AG08396 (cell line): ENCODE results near the gene PTPRO.

Experiments used
- DNase-seq: peaks from one replicate; pipeline ENCODE4 v3.0.0; 2012; ENCODE audit warnings: low spot score, mixed read lengths

The PTPRO gene

GRCh38 chr12:15322164-15323061, at the start of gene PTPRO:
Gene PTPRO (plus strand): TSS chr12:15322508.
- DNase-seq, result peak; percentile 31

- no peak for DNase-seq
Observed at GRCh38 chr12:15273896-15274295, 48.4 kb upstream of the PTPRO start.

- no peak for DNase-seq
Observed at GRCh38 chr12:15274561-15274967, 47.7 kb upstream of the PTPRO start.

- peak; percentile 43 for DNase-seq
Observed at GRCh38 chr12:15276088-15276698, 46.1 kb upstream of the PTPRO start.

- peak; percentile 20 for DNase-seq
Observed at GRCh38 chr12:15278816-15279658, 43.3 kb upstream of the PTPRO start.

GRCh38 chr12:15280930-15281329, 41.4 kb upstream of the PTPRO start:
- no peak for DNase-seq

- no peak for DNase-seq
Observed at GRCh38 chr12:15289192-15289591, 33.1 kb upstream of the PTPRO start.

- DNase-seq, result no peak
Observed at GRCh38 chr12:15293731-15294130, 28.6 kb upstream of the PTPRO start.

GRCh38 chr12:15299947-15300346, 22.4 kb upstream of the PTPRO start:
- no peak for DNase-seq

GRCh38 chr12:15304296-15304695, 18.0 kb upstream of the PTPRO start:
- DNase-seq, result no peak

GRCh38 chr12:15306605-15307004, 15.7 kb upstream of the PTPRO start:
- no peak for DNase-seq

GRCh38 chr12:15307079-15307478, 15.2 kb upstream of the PTPRO start:
- no peak for DNase-seq

- DNase-seq, result no peak
Observed at GRCh38 chr12:15318841-15319240, 3.5 kb upstream of the PTPRO start.

- DNase-seq, result no peak
Observed at GRCh38 chr12:15320881-15321280, 1.4 kb upstream of the PTPRO start.

- no peak for DNase-seq
Observed at GRCh38 chr12:15323480-15323879, 1.2 kb downstream of the PTPRO start.

GRCh38 chr12:15329891-15330290, 7.6 kb downstream of the PTPRO start:
- DNase-seq, result no peak

GRCh38 chr12:15334225-15334624, 11.9 kb downstream of the PTPRO start:
- DNase-seq, result no peak

- no peak for DNase-seq
Observed at GRCh38 chr12:15335959-15336358, 13.7 kb downstream of the PTPRO start.

GRCh38 chr12:15336768-15337553, 14.7 kb downstream of the PTPRO start:
- peak; percentile 41 for DNase-seq

- DNase-seq, result no peak
Observed at GRCh38 chr12:15341371-15341770, 19.1 kb downstream of the PTPRO start.

- DNase-seq, result no peak
Observed at GRCh38 chr12:15344561-15344960, 22.3 kb downstream of the PTPRO start.

- no peak for DNase-seq
Observed at GRCh38 chr12:15346488-15346887, 24.2 kb downstream of the PTPRO start.
